Cardiac fibroblast (primary cell): Measurements from ENCODE around the gene ERCC4.
"Not testable (repeated sequence)": the region's sequence is repeated elsewhere in the genome, so short reads cannot be mapped to it uniquely, and the experiment has no call there.

ENCODE experiments used
- DNase-seq, 2 donors: peaks; one replicate each; pipeline versions ENCODE4 v3.0.0 to v3.0.0-alpha.2; 2010; ENCODE audit warnings: low read depth in 2 of 2
- H3K4me3 ChIP-seq, 2 donors: replicated peaks in 1 of 2; 1 replicate in 1 of 2; 2 replicates in 1 of 2; pipeline ENCODE4 v1.5.1; 2011; ENCODE audit warnings: low read depth in 2 of 2, low read length in 2 of 2, mild to moderate bottlenecking in 2 of 2, moderate library complexity in 1 of 2
- CTCF ChIP-seq: IDR thresholded peaks from one replicate; pipeline ENCODE4 v1.5.1; 2011; ENCODE audit warnings: low read depth, mild to moderate bottlenecking, low read length, inconsistent platforms

Gene ERCC4

GRCh38 chr16:13886608-13887007, 33.3 kb upstream of the ERCC4 start:
- no peak for TF ChIP-seq CTCF
- H3K4me3 ChIP-seq, result no peak overlapping the region

GRCh38 chr16:13889323-13889722, 30.6 kb upstream of the ERCC4 start:
- H3K4me3 ChIP-seq, DNase-seq: not testable (repeated sequence)

More at GRCh38 chr16:13886608-13887007, 33.3 kb upstream of the ERCC4 start:
- DNase-seq, result no peak

GRCh38 chr16:13892301-13892700, 27.7 kb upstream of the ERCC4 start:
- DNase-seq, result no peak
- TF ChIP-seq CTCF, result no peak
- H3K4me3 ChIP-seq, result no peak overlapping the region

- no peak for TF ChIP-seq CTCF
- DNase-seq, result no peak
- H3K4me3 ChIP-seq, result no peak overlapping the region
Measured at GRCh38 chr16:13895516-13895915, 24.4 kb upstream of the ERCC4 start.

GRCh38 chr16:13896543-13897182, 23.3 kb upstream of the ERCC4 start:
- H3K4me3 ChIP-seq, result no peak overlapping the region
- DNase-seq, result peak in 1 of 2 donors; percentile 12
- peak; percentile 31 for TF ChIP-seq CTCF

- no peak for DNase-seq
- TF ChIP-seq CTCF, result no peak
- no peak overlapping the region for H3K4me3 ChIP-seq
Measured at GRCh38 chr16:13897806-13898205, 22.1 kb upstream of the ERCC4 start.

GRCh38 chr16:13898233-13898632, 21.7 kb upstream of the ERCC4 start:
- no peak for DNase-seq
- TF ChIP-seq CTCF, result no peak
- no peak overlapping the region for H3K4me3 ChIP-seq
